KOPT-K1 (cell line): Measurements from ENCODE around the gene PYGM.
"Not testable (repeated sequence)": the region's sequence is repeated elsewhere in the genome, so short reads cannot be mapped to it uniquely, and the experiment has no call there.

ENCODE experiments used
- H3K27ac ChIP-seq: fragments of 200-600 bp; sonication (generic); 2 replicates; pipeline ENCODE4 v1.5.1; 2016; ENCODE audit warnings: antibody characterized with exemption, mild to moderate bottlenecking, low read depth, low read length; ENCODE audit not compliant: poor library complexity, severe bottlenecking
- H3K36me3 ChIP-seq: fragments of 200-600 bp; sonication (generic); 2 replicates; pipeline ENCODE4 v1.5.1; 2017; ENCODE audit warnings: antibody characterized with exemption, mild to moderate bottlenecking, low read length, moderate library complexity; ENCODE audit not compliant: insufficient read depth
- H3K9me3 ChIP-seq: fragments of 200-600 bp; sonication (generic); 2 replicates; pipeline ENCODE4 v1.5.1; 2017; ENCODE audit warnings: antibody characterized with exemption, low read length, mild to moderate bottlenecking; ENCODE audit not compliant: insufficient read depth, poor library complexity, severe bottlenecking

The PYGM gene

GRCh38 chr11:64716473-64717267 is 43.1 kb downstream of the PYGM start:
- Histone ChIP-seq H3K36me3 (no peaks in the 10 kb centered on the region), H3K9me3 (no peaks in the 10 kb centered on the region), H3K27ac (no peak overlapping the region)

GRCh38 chr11:64715756-64716472 is 43.9 kb downstream of the PYGM start:
- no peaks in the 10 kb centered on the region for H3K36me3 ChIP-seq
- H3K9me3 ChIP-seq: no peaks in the 10 kb centered on the region
- H3K27ac ChIP-seq: no peak overlapping the region

- Histone ChIP-seq H3K36me3 (no peaks in the 10 kb centered on the region), H3K27ac (no peak overlapping the region), H3K9me3 (no peaks in the 10 kb centered on the region)
Observed at GRCh38 chr11:64715110-64715509, 44.7 kb downstream of the PYGM start.

- no peak overlapping the region for H3K27ac ChIP-seq
- H3K9me3 ChIP-seq: no peaks in the 10 kb centered on the region
Observed at GRCh38 chr11:64714666-64715065, 45.1 kb downstream of the PYGM start.

GRCh38 chr11:64713781-64714363 is 45.9 kb downstream of the PYGM start:
- no peaks in the 10 kb centered on the region for H3K36me3 ChIP-seq
- no peak overlapping the region for H3K27ac ChIP-seq
- no peaks in the 10 kb centered on the region for H3K9me3 ChIP-seq

More at GRCh38 chr11:64714666-64715065, 45.1 kb downstream of the PYGM start:
- no peaks in the 10 kb centered on the region for H3K36me3 ChIP-seq

GRCh38 chr11:64713016-64713707 is 46.6 kb downstream of the PYGM start:
- Histone ChIP-seq H3K36me3 (no peaks in the 10 kb centered on the region), H3K9me3 (no peaks in the 10 kb centered on the region), H3K27ac (no peak overlapping the region)

GRCh38 chr11:64712430-64713015 is 47.3 kb downstream of the PYGM start:
- Histone ChIP-seq H3K27ac (no peak overlapping the region), H3K9me3 (no peaks in the 10 kb centered on the region), H3K36me3 (no peaks in the 10 kb centered on the region)

GRCh38 chr11:64711956-64712362 is 47.8 kb downstream of the PYGM start:
- H3K36me3 ChIP-seq: no peaks in the 10 kb centered on the region
- no peak overlapping the region for H3K27ac ChIP-seq

GRCh38 chr11:64711138-64711955 is 48.4 kb downstream of the PYGM start:
- Histone ChIP-seq H3K27ac (no peak overlapping the region), H3K9me3 (no peaks in the 10 kb centered on the region), H3K36me3 (no peaks in the 10 kb centered on the region)

More at GRCh38 chr11:64711956-64712362, 47.8 kb downstream of the PYGM start:
- H3K9me3 ChIP-seq: no peaks in the 10 kb centered on the region

- Histone ChIP-seq H3K36me3 (no peaks in the 10 kb centered on the region), H3K9me3 (no peaks in the 10 kb centered on the region), H3K27ac (no peak overlapping the region)
Observed at GRCh38 chr11:64710418-64711137, 49.2 kb downstream of the PYGM start.

GRCh38 chr11:64705501-64705900 is 54.3 kb downstream of the PYGM start:
- no peaks in the 10 kb centered on the region for H3K36me3 ChIP-seq
- H3K9me3 ChIP-seq: no peaks in the 10 kb centered on the region
- H3K27ac ChIP-seq: no peak overlapping the region

GRCh38 chr11:64703048-64703447 is 56.7 kb downstream of the PYGM start:
- Histone ChIP-seq H3K27ac (no peak overlapping the region), H3K9me3 (no peaks in the 10 kb centered on the region), H3K36me3 (no peaks in the 10 kb centered on the region)

- not testable (repeated sequence) for H3K36me3 ChIP-seq, H3K27ac ChIP-seq, H3K9me3 ChIP-seq
Observed at GRCh38 chr11:64701956-64702355, 57.8 kb downstream of the PYGM start.
